Coronary artery (tissue), 2 donors: Measurements from ENCODE around the gene SRCIN1.

ENCODE experiments used
- DNase-seq: peaks from one replicate; pipeline ENCODE4 v3.0.0-alpha.2; 2017; ENCODE audit warnings: low spot score
- H3K27ac ChIP-seq, 2 donors: fragments of 200-600 bp; sonication (generic); one replicate each; pipeline ENCODE4 v1.5.1; 2016 to 2019
- H3K4me3 ChIP-seq: fragments of 200-600 bp; sonication (generic); 2 replicates; pipeline ENCODE4 v1.5.1; 2016; ENCODE audit warnings: mild to moderate bottlenecking, moderate library complexity
- TF ChIP-seq, protein P1 (sequence below): fragments of 200-600 bp; sonication (generic); IDR thresholded peaks from one replicate; pipeline ENCODE4 v1.5.1; 2019; ENCODE audit warnings: antibody characterized with exemption

Gene SRCIN1

DNA sequence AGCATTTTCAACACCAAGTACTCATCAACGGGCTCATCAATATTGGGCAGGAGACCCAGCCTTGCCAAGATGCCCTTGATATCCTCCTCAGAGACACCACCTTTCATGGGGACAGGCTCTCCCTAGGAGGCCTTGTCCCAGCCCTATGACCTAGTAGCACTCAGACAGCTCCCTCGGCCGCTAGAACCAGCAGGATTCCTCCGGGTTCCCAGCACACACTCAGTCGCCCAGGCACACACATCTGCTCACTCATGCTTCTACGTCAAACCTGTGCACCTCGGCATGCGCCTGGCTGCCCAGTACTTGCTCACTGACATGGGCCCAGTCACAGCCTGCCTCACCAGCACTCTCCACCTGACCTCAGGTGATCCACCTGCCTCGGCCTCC, 17.0 kb downstream of the SRCIN1 start:
- no peak for DNase-seq
- no peak overlapping the region for H3K4me3 ChIP-seq
- no peak overlapping the region for H3K27ac ChIP-seq
- TF ChIP-seq, protein P1, sequence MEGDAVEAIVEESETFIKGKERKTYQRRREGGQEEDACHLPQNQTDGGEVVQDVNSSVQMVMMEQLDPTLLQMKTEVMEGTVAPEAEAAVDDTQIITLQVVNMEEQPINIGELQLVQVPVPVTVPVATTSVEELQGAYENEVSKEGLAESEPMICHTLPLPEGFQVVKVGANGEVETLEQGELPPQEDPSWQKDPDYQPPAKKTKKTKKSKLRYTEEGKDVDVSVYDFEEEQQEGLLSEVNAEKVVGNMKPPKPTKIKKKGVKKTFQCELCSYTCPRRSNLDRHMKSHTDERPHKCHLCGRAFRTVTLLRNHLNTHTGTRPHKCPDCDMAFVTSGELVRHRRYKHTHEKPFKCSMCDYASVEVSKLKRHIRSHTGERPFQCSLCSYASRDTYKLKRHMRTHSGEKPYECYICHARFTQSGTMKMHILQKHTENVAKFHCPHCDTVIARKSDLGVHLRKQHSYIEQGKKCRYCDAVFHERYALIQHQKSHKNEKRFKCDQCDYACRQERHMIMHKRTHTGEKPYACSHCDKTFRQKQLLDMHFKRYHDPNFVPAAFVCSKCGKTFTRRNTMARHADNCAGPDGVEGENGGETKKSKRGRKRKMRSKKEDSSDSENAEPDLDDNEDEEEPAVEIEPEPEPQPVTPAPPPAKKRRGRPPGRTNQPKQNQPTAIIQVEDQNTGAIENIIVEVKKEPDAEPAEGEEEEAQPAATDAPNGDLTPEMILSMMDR, result no peak

DNA sequence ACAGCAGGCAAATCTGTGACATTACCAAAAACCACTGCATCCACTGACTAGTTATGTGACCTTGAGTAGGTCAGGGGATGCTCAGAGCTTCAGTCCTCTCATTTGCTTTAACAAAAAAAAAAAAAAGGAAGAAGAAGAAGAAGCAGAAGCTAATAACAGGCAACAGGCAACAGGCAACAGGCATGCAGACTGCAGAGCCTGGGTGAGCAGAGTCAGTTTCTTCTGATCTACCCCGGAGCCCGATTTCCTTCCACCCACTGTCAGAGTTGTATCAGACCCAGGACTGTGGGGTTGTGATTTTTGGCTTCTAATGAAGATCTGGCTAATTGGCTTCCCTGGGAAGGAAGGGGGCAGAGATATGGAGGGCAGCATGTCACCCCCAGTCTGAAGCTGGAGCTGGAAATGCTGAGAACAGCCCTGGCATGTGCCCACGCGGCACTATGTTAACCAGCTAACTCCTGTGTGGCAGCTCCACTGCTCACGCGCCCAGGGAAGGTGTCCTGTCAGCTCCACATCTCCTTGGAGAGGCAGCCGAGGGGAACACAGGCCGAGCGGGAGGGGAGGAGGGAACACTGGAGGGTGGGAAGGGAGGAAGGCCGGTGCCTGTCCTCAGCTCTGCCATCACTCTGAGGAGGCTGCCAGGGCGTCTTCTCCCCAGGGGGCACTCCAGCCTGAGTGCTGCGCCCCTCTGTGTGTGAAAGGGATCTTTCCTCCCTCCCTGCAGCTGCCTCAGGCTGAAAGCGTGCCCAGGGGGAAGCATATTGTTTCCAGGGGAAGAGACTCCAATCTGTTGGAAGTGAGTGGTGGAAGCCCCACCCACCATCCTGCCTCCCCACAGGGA, 17.6 kb downstream of the SRCIN1 start:
- TF ChIP-seq, protein P1, result no peak
- no peak for DNase-seq
- H3K4me3 ChIP-seq, result no peak overlapping the region
- no peak overlapping the region for H3K27ac ChIP-seq

DNA sequence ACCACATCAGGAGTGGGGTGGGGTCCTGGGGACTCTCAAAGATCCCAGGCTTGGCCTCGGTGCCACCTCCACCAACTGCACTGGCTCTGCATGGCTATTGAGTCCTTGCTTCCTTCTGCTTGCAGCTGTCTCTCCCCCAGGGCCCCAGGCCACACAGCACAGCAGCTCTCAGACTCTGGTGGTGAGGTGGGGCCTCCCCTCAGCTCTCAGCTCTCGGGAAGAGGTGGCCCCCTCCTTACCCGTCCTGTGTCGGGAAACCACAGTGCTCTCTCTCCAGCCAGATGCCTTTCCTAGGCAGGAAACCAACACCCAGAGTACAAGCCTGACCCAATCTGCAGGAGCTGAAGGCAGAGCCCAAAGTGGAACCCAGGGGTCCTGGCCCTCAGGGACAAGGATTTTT, 18.5 kb downstream of the SRCIN1 start:
- Histone ChIP-seq H3K27ac (no peak overlapping the region), H3K4me3 (no peak overlapping the region)
- DNase-seq, result no peak
- TF ChIP-seq, protein P1, result no peak

DNA sequence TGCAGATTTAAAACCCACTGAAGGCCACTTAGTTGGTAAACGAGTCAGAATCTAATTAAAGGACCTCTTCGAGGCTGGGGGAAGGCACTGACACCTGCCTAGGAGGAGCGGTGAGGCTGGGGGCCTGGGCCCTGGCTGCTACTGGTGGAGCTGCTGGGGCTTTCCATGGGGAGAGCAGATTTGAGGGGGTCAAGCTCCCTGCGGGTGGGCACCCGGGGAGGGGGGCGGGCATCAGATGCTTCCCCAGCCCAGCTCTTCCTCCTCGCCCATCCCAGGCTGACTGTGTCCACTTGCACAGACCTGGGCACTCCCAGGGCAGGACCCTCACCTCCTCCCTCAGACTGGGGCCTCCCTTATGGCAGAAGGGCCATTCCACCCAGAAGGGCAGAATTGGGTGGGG, 19.0 kb downstream of the SRCIN1 start:
- H3K4me3 ChIP-seq, result no peak overlapping the region
- TF ChIP-seq, protein P1, result no peak
- DNase-seq, result no peak
- H3K27ac ChIP-seq, result no peak overlapping the region

DNA sequence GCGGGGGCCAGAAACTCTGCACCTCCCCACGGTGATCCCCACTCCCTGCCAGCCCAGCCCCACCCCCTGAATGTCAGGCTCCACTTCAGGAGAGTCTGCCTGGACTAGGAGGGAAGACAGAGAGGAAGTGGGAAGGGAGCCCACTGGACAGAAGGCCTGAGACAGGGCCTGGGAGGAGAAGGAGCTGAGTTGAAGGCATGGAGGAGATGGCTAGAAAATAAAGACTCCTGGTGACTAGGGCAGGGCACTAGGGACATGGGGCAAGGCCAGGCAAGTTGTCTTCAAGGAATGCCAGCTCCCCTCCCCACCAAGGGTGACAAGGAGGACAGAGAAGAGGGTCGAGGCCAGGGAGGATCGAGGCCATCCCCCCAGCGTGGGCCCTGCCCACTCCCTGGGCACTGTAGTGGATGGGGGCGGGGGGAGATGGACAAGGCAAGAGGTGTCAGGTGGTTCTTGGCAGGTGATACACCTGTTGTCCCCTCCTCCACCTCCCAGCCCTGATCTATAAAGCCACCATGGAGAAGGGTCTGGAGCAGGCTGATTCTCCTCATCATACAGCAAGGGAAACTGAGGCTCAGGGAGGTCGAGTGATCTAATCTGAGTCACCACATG, 19.7 kb downstream of the SRCIN1 start:
- DNase-seq, result no peak
- Histone ChIP-seq H3K27ac (no peak overlapping the region), H3K4me3 (no peak overlapping the region)
- TF ChIP-seq, protein P1, result no peak

DNA sequence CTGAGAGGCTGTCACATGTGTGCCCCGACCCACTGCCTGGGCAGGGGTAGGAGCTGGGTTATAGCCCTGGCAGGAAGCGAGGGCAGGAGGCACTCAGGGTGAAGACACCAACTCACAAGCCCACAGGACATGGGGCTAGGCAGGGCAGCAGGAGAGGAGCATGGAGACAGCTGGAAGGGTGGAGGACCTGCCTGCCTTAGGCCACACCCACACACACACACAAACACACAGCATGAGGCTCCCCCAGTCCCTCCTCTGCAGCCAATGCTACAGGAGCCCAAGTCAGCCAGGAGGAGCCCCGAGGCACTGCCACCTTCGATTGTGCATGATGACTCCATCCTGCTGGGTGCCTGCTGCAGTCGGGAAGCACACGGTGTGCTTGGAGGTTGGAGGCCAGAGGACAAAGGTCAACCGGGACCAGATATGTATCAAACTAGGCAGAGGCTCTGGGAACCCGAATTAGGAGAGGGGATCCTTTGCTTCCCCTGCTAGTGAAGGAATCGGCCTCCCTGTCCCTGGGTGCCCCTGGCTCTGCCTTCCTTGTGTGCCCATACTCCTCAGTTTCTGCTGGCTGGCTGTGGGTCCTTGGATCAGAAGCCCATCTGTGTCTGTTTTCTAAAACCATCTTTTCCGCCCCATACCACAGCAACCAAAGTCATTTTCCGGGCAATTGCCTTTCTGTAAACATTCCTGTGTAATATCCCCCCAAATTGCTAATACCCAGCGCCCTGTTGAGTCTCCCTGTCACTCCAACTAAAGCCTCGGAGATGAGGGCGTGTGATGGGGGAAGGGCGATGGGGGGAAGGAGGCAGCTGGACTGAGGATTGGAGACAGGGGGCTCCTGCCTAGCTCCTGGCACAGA, 20.5 kb downstream of the SRCIN1 start:
- TF ChIP-seq, protein P1, result no peak
- no peak for DNase-seq
- H3K27ac ChIP-seq, result no peak overlapping the region
- H3K4me3 ChIP-seq, result no peak overlapping the region
